Raji (cell line): ENCODE results near the gene MXD4.

Experiments used
- POLR2A ChIP-seq: IDR thresholded peaks from 2 replicates; pipeline ENCODE4 v1.6.1; 2011; ENCODE audit warnings: low read depth, low read length, control low read depth; ENCODE audit not compliant: insufficient read depth

Gene MXD4

DNA sequence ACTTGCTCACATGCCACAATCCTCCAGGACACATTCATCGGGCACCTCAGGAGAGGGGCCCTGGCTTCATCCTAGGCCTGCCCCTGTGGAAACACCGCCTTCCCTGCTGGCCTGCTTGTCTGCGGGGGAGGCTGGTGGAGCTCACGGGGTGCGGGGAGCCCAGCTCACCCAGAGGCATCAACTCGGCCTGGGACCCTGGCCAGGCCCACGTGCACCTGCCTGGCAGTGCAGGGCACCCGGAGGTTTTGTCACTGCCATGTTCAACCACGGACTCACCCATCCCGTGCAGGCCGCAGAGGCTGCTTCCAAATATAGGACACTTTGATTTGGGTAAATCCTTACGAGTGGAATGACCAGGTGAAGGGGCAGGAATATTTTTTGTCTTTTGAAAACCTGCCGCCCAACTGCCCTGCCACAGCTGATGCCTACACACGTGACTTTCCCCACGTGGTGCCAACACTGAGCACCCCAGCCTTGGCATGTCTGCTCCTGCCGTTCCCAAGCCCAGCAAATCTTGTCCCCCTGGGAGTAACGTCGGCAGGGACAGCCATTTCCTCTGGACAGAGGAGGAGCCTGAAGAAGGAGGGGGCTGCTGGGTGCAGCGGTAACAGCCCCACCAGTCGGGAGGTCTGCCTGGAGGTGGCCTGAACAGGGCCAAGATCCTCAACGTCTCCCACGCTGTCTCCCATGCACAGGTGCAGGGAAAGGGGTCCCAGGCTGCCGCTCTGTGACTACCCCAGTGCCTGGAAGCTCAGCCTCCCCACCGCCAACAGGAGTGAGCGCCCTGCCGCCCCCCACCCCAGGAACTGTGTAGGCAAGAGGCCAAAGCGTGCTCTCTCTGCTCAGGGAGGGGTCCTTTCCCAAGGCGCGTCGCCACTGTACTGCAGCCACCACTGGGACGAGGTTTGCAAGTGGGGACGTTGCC lies 8.5 kb downstream of the MXD4 start:
- no peak for TF ChIP-seq POLR2A

DNA sequence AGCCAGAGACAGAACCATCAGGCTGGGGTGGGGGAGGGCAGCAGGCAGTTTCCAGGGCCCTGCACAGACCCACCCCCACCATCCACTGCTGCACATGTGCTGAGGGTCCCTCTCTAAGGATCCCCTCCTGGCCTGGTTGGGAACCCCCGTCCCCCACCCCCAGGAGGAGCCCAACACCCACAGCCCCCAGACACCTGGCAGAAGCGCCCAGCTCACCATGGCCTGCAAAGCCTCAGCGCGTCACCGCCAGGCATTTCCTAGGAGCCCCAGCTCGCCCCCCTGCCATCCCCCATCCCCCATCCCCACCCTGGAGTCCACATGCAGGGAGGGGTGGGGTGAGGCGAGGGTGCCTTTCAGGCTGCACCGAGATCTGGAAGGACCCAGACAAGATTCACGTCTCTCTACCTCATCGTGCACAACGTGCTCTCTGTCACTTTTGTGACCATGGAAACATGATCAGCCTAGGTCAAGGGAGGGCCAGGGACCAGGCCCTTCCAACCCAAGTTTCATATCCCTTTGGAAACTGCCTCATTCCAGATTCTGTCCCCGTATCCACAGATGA lies 9.3 kb downstream of the MXD4 start:
- no peak for TF ChIP-seq POLR2A

DNA sequence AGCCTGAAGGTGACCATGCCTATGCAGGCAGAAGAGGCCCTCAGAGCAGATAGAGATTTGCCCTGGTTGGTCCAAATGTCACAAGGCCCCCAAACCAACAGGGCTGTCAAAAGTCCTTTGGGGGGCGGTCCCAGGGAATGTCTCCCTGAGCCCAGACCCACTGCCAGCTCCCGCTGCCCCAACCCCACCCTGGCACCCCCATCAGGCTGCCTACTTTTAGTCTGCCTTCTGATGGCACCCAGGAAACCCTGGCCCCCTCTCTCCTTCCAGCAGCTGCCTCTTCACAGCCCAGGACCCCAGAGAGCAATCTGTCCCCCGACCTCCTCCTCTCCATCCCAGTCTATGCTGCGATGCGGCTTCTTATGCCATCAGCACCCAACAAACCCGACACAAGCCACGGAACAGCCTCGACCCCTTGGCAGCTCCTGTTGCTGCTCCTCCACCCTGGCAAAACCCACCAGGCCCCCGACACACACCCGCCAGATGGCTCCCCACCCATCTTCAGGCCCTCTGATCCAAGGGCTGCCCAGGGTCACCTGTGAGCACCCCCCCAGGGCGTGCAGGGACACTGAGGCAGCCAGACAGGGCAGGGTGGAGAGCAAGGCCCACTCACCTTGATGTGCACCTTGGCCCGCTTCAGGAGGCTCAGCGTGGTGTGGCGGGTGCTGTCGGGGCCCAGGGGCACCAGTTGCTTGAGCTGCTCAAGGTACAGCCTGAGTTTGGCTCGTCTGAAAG lies 9.9 kb downstream of the MXD4 start:
- no peak for TF ChIP-seq POLR2A

GRCh38 chr4:2251073-2251794 lies 10.7 kb downstream of the MXD4 start:
- TF ChIP-seq POLR2A: no peak

GRCh38 chr4:2250357-2251072 lies 11.4 kb downstream of the MXD4 start:
- TF ChIP-seq POLR2A: no peak

DNA sequence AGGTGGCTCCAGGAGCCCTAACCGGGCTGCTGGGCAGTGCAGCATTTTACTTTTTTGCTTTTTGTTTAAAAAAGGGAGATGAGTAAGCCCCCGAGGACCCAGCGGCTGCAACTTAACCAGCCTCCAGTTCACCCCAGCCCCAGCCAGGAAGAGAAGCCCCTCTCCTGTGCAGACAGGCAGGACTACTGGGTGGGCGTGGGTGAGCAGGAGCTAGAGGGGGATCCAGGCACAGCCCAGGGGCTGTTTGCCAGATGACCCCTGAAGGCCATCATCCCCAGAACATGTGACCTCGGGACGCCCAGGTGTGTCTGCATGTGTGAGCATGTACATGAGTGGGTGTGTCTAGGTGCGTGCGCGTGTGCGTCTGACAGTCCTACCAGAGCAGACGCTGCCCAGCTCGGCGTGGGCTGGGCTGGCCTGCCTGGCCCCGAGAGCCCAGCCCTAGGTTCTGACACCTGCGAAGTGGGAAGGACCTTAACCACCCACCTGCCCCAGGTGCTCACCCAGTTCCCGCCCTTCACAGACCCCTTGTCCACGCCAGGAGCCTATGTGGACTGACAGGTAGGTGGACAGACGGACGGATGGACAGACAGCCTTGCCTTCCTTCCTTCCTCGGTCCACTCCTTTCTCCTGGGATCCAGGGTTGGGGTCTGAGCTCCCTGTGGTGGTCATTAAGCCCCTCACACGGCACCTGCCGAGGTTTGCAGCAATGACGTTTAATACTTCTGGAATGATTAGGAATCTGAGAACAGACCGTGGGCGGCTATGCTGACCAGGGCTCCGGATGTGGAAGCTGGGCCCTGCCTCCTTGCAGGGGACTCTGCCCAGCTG lies 12.2 kb downstream of the MXD4 start:
- no peak for TF ChIP-seq POLR2A

DNA sequence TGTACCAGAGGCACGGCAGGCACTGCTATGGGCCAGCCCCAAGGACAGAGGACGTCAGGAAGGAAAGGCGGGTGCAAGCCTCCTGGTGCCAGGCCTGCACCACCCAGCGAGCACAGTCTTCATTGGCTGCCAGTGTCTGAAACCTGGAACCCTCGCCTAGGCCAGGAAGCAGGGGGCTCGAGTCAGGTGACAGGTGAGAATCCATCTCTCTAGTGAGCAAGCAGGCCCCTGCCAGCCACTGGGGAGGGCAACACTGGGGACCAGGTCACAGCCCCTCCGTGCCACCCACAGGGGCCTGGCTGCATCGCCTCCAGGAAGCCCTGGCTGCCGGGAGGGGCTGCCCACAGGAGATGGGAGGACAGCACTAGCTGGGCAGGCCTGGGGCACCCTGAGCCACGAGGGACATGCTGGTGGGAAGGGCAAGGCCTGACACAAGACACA lies 13.1 kb downstream of the MXD4 start:
- no peak for TF ChIP-seq POLR2A

GRCh38 chr4:2248044-2248780 lies 13.7 kb downstream of the MXD4 start:
- no peak for TF ChIP-seq POLR2A

GRCh38 chr4:2247128-2248043 lies 14.5 kb downstream of the MXD4 start:
- TF ChIP-seq POLR2A: no peak

DNA sequence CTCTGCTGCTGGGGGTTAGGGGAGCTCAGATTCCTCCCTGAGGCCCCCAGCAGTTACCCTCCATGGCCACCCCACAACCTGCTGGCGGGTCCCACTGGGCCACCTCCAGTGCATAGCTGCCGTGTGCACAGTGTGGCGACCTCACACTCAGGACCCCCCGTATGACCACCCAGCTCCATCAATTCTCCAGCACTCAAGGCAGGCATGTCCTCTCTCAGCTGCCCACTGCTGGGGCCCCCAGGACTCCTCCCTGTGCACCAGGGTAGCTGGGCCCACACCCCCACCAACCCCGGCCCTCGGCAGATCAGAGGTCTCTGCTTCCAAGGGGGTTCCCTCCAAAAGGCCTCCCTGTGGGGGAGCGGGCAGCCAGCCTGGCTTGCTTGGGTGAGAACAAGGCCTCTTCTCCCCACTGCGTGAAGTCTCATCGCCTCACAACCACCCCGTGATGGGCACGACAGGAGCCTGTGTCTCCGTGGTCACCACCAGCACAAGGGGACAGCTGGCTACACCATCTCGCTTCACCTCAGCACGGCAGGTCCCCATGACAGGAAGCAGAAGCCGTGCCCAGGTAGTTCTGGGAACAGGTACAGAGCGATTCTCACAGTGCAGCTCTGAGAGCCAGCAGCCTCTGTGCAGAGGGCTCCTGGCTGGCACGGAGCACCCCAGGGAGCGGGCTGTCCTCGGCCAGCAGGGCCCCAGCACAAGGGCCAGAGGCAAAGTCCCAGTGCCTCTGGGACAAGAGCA lies 15.4 kb downstream of the MXD4 start:
- TF ChIP-seq POLR2A: no peak

DNA sequence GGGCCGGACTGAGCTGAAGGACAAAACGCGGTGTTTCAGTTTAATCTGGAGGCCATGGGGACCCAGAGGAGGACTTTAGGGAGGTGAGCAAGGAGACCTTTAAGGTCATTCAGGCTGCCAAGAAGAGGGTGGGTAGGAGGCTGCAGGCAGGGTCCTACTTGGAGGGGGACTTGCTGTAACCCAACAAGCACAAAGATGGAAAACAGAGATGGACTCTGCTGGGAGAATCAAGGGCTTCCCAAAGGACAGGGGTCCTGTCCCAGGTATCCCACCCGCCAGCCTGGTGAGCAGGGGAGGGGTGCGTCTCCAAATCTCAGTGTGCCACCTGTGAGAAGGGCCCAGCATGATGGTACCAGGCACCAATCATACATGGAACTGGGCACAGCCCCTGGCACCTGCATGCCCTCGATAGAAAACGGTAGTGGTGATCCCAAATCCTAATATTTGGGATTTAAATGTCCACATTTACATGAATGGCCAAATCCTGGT lies 16.1 kb downstream of the MXD4 start:
- TF ChIP-seq POLR2A: no peak

- TF ChIP-seq POLR2A: no peak
Observed at GRCh38 chr4:2245057-2245786, 16.7 kb downstream of the MXD4 start.
